Measurements from ENCODE around the gene CHIC2.

Gene CHIC2

GRCh38 chr4:54092405-54093323 is 28.3 kb upstream of the CHIC2 start:
- no peak for DNase-seq

GRCh38 chr4:54091637-54092404 is 27.4 kb upstream of the CHIC2 start:
- peak; percentile 75 for DNase-seq

GRCh38 chr4:54090804-54091623 is 26.6 kb upstream of the CHIC2 start:
- no peak for DNase-seq

GRCh38 chr4:54090404-54090803 is 26.0 kb upstream of the CHIC2 start:
- no peak for DNase-seq

GRCh38 chr4:54089875-54090274 is 25.5 kb upstream of the CHIC2 start:
- no peak for DNase-seq

- no peak for DNase-seq
Measured at GRCh38 chr4:54085284-54085683, 20.9 kb upstream of the CHIC2 start.

GRCh38 chr4:54082168-54082567 is 17.8 kb upstream of the CHIC2 start:
- no peak for DNase-seq

GRCh38 chr4:54077812-54078211 is 13.4 kb upstream of the CHIC2 start:
- no peak for DNase-seq

- DNase-seq, result no peak
Measured at GRCh38 chr4:54076673-54077072, 12.3 kb upstream of the CHIC2 start.

GRCh38 chr4:54074381-54074780 is 10.0 kb upstream of the CHIC2 start:
- DNase-seq, result no peak

GRCh38 chr4:54073271-54073880 is 9.0 kb upstream of the CHIC2 start:
- no peak for DNase-seq

- DNase-seq, result no peak
Measured at GRCh38 chr4:54067166-54067565, 2.8 kb upstream of the CHIC2 start.

GRCh38 chr4:54066718-54067129 is 2.3 kb upstream of the CHIC2 start:
- DNase-seq, result no peak

GRCh38 chr4:54066088-54066415 is 1.6 kb upstream of the CHIC2 start:
- no peak for DNase-seq

- DNase-seq, result no peak
Measured at GRCh38 chr4:54065282-54066087, 1.1 kb upstream of the CHIC2 start.

GRCh38 chr4:54063737-54064316 is 578 bp downstream of the CHIC2 start:
- peak; percentile 8 for DNase-seq

- DNase-seq, result no peak
Measured at GRCh38 chr4:54063229-54063628, 1.2 kb downstream of the CHIC2 start.

- DNase-seq, result no peak
Measured at GRCh38 chr4:54062392-54062791, 2.0 kb downstream of the CHIC2 start.

- no peak for DNase-seq
Measured at GRCh38 chr4:54061873-54062272, 2.5 kb downstream of the CHIC2 start.

- DNase-seq, result no peak
Measured at GRCh38 chr4:54061067-54061466, 3.3 kb downstream of the CHIC2 start.

- no peak for DNase-seq
Measured at GRCh38 chr4:54060116-54060515, 4.3 kb downstream of the CHIC2 start.

GRCh38 chr4:54058171-54058570 is 6.2 kb downstream of the CHIC2 start:
- DNase-seq, result no peak

All from activated CD4-positive, alpha-beta T cell treated with anti-CD3 and anti-CD28 coated beads for 1 hour (primary cell).